Calu3 (cell line): ENCODE data around the gene ELL2. TPM values are rescaled to one million over a fixed set of nuclear protein-coding genes. Genes with fewer than 3 reads are reported as not detected.

Experiments used
- BruUV-seq: library from RNA; stranded (reverse); fragments of 400-500 nt; replicated peaks from 2 replicates; lab custom pipeline; 2021; lab: Mats Ljungman, UMichigan
- CTCF ChIA-PET: fragments of 300-600 bp; sonication (Branson Sonifier 250); formaldehyde crosslinking; loops from one replicate; lab custom pipeline; 2022; ENCODE audit warnings: antibody characterized with exemption; lab: Charles Lee
- DNase-seq: peaks from one replicate; pipeline ENCODE4 v3.0.0; 2022
- H3K27ac Mint-ChIP-seq: one replicate; pipeline ENCODE4 v1.8.0; 2022; ENCODE audit warnings: mixed read lengths; ENCODE audit not compliant: unreplicated experiment
- H3K27me3 Mint-ChIP-seq: one replicate; pipeline ENCODE4 v1.8.0; 2022; ENCODE audit warnings: mixed read lengths; ENCODE audit not compliant: unreplicated experiment
- H3K36me3 Mint-ChIP-seq: one replicate; pipeline ENCODE4 v1.8.0; 2022; ENCODE audit warnings: mild to moderate bottlenecking, moderate library complexity, mixed read lengths; ENCODE audit not compliant: insufficient read depth, unreplicated experiment
- H3K4me1 Mint-ChIP-seq: one replicate; pipeline ENCODE4 v1.8.0; 2022; ENCODE audit warnings: mild to moderate bottlenecking, low read depth, mixed read lengths; ENCODE audit not compliant: unreplicated experiment
- H3K4me3 Mint-ChIP-seq: one replicate; pipeline ENCODE4 v1.8.0; 2022; ENCODE audit warnings: mild to moderate bottlenecking, low read depth, moderate library complexity, mixed read lengths; ENCODE audit not compliant: unreplicated experiment
- H3K9me3 Mint-ChIP-seq: one replicate; pipeline ENCODE4 v1.8.0; 2022; ENCODE audit warnings: low read depth, mixed read lengths; ENCODE audit not compliant: unreplicated experiment
- CTCF ChIP-seq: fragments of 200-600 bp; IDR thresholded peaks from one replicate; pipeline ENCODE4 v1.8.0; 2022; ENCODE audit warnings: antibody characterized with exemption; ENCODE audit not compliant: unreplicated experiment
- intact Hi-C: fragments of 100-400 bp; cut with micrococcal nuclease; formaldehyde crosslinking; loops from one replicate; pipeline ENCODE4 v1.10.0; 2022; ENCODE audit not compliant: unreplicated experiment
- total RNA-seq: library from RNA; stranded (reverse); gene quantifications from 2 replicates; pipeline ENCODE4 v1.2.3, GENCODE V29; 2022

Gene ELL2
- total RNA-seq, 1 experiment from 2014 or later, result 57.7 TPM

- peaks cover 69% of the 10 kb centered on the region for H3K4me1 Mint-ChIP-seq
- H3K27ac Mint-ChIP-seq, result peak overlapping the region; percentile 98
Observed at GRCh38 chr5:95959051-95959887, 2.4 kb downstream of the ELL2 start.

GRCh38 chr5:95958310-95959014 lies 3.2 kb downstream of the ELL2 start:
- CTCF ChIA-PET, result interaction anchor here (2.2 to 5.1 kb wide), 2 partner anchors 121 to 378 kb away, joined by 7 to 37 read pairs; no protein-coding TSS in a partner anchor
- peaks cover 69% of the 10 kb centered on the region for H3K4me1 Mint-ChIP-seq
- peak; percentile 36 for DNase-seq
- intact Hi-C loops, result loop anchor here (1.0 to 5.0 kb wide), 3 partner anchors 51 to 100 kb away; no protein-coding TSS in a partner anchor
- BruUV-seq, result no TSS peak
- peaks cover 35% of the 10 kb centered on the region for H3K36me3 Mint-ChIP-seq
- no peaks in the 10 kb centered on the region for H3K9me3 Mint-ChIP-seq
- no peak for TF ChIP-seq CTCF
- H3K4me3 Mint-ChIP-seq, result peak overlapping the region; percentile 92
- H3K27me3 Mint-ChIP-seq, result no peaks in the 10 kb centered on the region
- H3K27ac Mint-ChIP-seq, result no peak overlapping the region

More at GRCh38 chr5:95959051-95959887, 2.4 kb downstream of the ELL2 start:
- DNase-seq, result peak; percentile 11
- no TSS peak for BruUV-seq
- intact Hi-C loops, result loop anchor here (1.0 to 5.0 kb wide), 3 partner anchors 52 to 101 kb away; no protein-coding TSS in a partner anchor
- peaks cover 39% of the 10 kb centered on the region for H3K36me3 Mint-ChIP-seq
- H3K9me3 Mint-ChIP-seq, result no peaks in the 10 kb centered on the region
- no peak for TF ChIP-seq CTCF
- H3K4me3 Mint-ChIP-seq, result peak overlapping the region; percentile 92
- H3K27me3 Mint-ChIP-seq, result no peaks in the 10 kb centered on the region
- CTCF ChIA-PET, result interaction anchor here (1.1 to 5.1 kb wide), 3 partner anchors 120 to 385 kb away, joined by 6 to 37 read pairs (median 7); no protein-coding TSS in a partner anchor

GRCh38 chr5:95957561-95958203 lies 4.0 kb downstream of the ELL2 start:
- DNase-seq, result no peak
- intact Hi-C loops, result loop anchor here (2.0 to 5.0 kb wide), 2 partner anchors 50 to 65 kb away; no protein-coding TSS in a partner anchor
- Mint-ChIP-seq H3K36me3 (peaks cover 35% of the 10 kb centered on the region), H3K27me3 (no peaks in the 10 kb centered on the region), H3K4me3 (peak overlapping the region; percentile 92), H3K9me3 (no peaks in the 10 kb centered on the region), H3K27ac (no peak overlapping the region), H3K4me1 (peaks cover 67% of the 10 kb centered on the region)
- CTCF ChIA-PET, result interaction anchor here (5.1 kb wide), 1 partner anchor 378 kb away, joined by 37 read pairs; no protein-coding TSS in a partner anchor
- no peak for TF ChIP-seq CTCF
- BruUV-seq, result no TSS peak

GRCh38 chr5:95956900-95957293 lies 4.8 kb downstream of the ELL2 start:
- peaks cover 30% of the 10 kb centered on the region for H3K36me3 Mint-ChIP-seq
- intact Hi-C loops, result loop anchor here (5.0 kb wide), 1 partner anchor 50 kb away; no protein-coding TSS in a partner anchor
- no TSS peak for BruUV-seq

More at GRCh38 chr5:95956900-95957293, 4.8 kb downstream of the ELL2 start:
- Mint-ChIP-seq H3K4me3 (no peak overlapping the region), H3K4me1 (peaks cover 66% of the 10 kb centered on the region), H3K9me3 (peaks cover under 1% of the 10 kb centered on the region), H3K27me3 (no peaks in the 10 kb centered on the region), H3K27ac (no peak overlapping the region)
- no peak for DNase-seq
- no peak for TF ChIP-seq CTCF
- CTCF ChIA-PET, result no interaction called here
